ENCODE measurements around the gene SDCCAG8.

DNA sequence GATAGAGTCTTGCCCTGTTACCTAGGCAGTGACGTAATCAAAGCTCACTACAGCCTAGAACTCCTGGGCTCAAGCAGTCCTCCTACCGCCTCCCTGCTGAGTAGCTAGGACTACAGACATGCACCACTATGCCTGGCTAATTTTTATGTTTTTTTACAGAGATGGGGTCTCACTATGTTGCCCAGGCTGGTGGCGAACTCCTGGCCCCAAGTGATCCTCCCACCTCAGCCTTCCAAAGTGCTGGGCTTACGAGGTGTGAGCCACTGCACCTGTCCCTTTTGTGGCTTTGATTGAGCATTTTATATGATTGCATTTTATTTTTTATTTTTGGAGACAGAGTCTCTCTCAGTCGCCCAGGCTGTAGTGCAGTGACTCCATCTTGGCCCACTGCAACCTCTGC lies 25.8 kb downstream of the SDCCAG8 start:
- TF ChIP-seq CTCF (IDR thresholded peaks at IDR 0.05) (no peak), POLR2A (IDR thresholded peaks at IDR 0.05) (no peak)

All from gastroesophageal sphincter (tissue), 3 donors.